Testis (tissue), 3 donors: ENCODE measurements around the gene CDK6. TPM values are rescaled to one million over a fixed set of nuclear protein-coding genes. Genes with fewer than 3 reads are reported as not detected.

Experiments
- DNase-seq: peaks from one replicate; pipeline ENCODE4 v3.0.0-alpha.2; 2019
- H3K27ac ChIP-seq, 2 donors: fragments of 200-600 bp; sonication (generic); one replicate each; pipeline ENCODE4 v1.5.1; 2019
- H3K27me3 ChIP-seq: fragments of 200-600 bp; sonication (generic); one replicate; pipeline ENCODE4 v1.5.1; 2019
- H3K36me3 ChIP-seq: fragments of 200-600 bp; sonication (generic); one replicate; pipeline ENCODE4 v1.5.1; 2017; ENCODE audit warnings: low read depth; ENCODE audit errors: missing control alignments
- H3K4me1 ChIP-seq: fragments of 200-600 bp; sonication (generic); one replicate; pipeline ENCODE4 v1.5.1; 2019
- H3K4me3 ChIP-seq, 2 donors: fragments of 200-600 bp; sonication (generic); one replicate each; pipeline ENCODE4 v1.5.1; 2017 to 2019
- H3K9me3 ChIP-seq: fragments of 200-600 bp; sonication (generic); one replicate; pipeline ENCODE4 v1.5.1; 2017
- CTCF ChIP-seq, 3 experiments: fragments of 450-650 bp in 2 of 3; fragments of 200-600 bp in 1 of 3; sonication (generic) in 1 of 3; IDR thresholded peaks; one replicate each; pipeline ENCODE4 v1.5.1; 2016 to 2019; ENCODE audit warnings: antibody characterized with exemption in 3 of 3, mild to moderate bottlenecking in 2 of 3, moderate library complexity in 1 of 3
- POLR2A ChIP-seq: fragments of 450-650 bp; IDR thresholded peaks from one replicate; pipeline ENCODE4 v1.6.1; 2017; ENCODE audit warnings: antibody characterized with exemption, mild to moderate bottlenecking, moderate library complexity
- WGBS, 2 donors: methylation state at CpG; one replicate each; pipeline ENCODE4 v1.1.5; 2018; 5-methylcytosine and 5-hydroxymethylcytosine counted together
- intact Hi-C: fragments of 100-400 bp; cut with DNase I; formaldehyde crosslinking; loops from one replicate; pipeline ENCODE4 v1.15.1; 2023; ENCODE audit warnings: low total_unique reads
- polyA plus RNA-seq: library from polyadenylated mRNA; stranded (reverse); fragments of 350-450 nt; fragmentation: Illumina TruSeq; extraction: RNeasy Lipid Tissue Mini Kit (QIAGEN cat#74804); gene quantifications from one replicate; pipeline ENCODE4 v1.2.3, GENCODE V29; 2014; ENCODE audit warnings: low read depth, low replicate concordance; ENCODE audit not compliant: insufficient read depth
- total RNA-seq, 2 donors: library from RNA; depleted of rRNA; stranded (reverse); fragments of >200 nt; gene quantifications; one replicate each; pipeline ENCODE4 v1.2.3, GENCODE V29; 2016

CDK6 gene
- total and polyA plus RNA-seq, 3 donors from 2014 or later, result 21.1 to 31.6 (median 22.8) TPM

- no peak for DNase-seq
- 94 to 95% methylated on average over 2 of the region's 2 CpGs for WGBS, 2 donors
- Histone ChIP-seq H3K4me1 (no peaks in the 10 kb centered on the region), H3K27me3 (no peaks in the 10 kb centered on the region), H3K27ac (no peak overlapping the region), H3K4me3 (no peak overlapping the region), H3K36me3 (no peaks in the 10 kb centered on the region), H3K9me3 (no peaks in the 10 kb centered on the region)
- intact Hi-C loops, result no loop called here
- TF ChIP-seq POLR2A (no peak), CTCF (IDR thresholded peaks at IDR 0.05) (no peak)
These were observed 233.9 kb downstream of the CDK6 start for GRCh38 chr7:92602352-92603088.

- no peak for DNase-seq
- H3K9me3 ChIP-seq, result no peaks in the 10 kb centered on the region
- intact Hi-C loops, result no loop called here
- TF ChIP-seq CTCF (IDR thresholded peaks at IDR 0.05) (no peak), POLR2A (no peak)
- no peaks in the 10 kb centered on the region for H3K36me3 ChIP-seq
- no peaks in the 10 kb centered on the region for H3K27me3 ChIP-seq
- no peaks in the 10 kb centered on the region for H3K4me1 ChIP-seq
- 59 to 74% methylated on average over 1 of the region's 1 CpG for whole genome bisulfite sequencing, 2 donors
- no peak overlapping the region for H3K27ac ChIP-seq
- no peak overlapping the region for H3K4me3 ChIP-seq
These were observed 237.9 kb downstream of the CDK6 start for GRCh38 chr7:92598310-92598981.

- no peak for TF ChIP-seq POLR2A
- no peak for TF ChIP-seq CTCF (IDR thresholded peaks at IDR 0.05)
- no peak overlapping the region for H3K27ac ChIP-seq
- intact Hi-C loops, result no loop called here
These were observed 241.1 kb downstream of the CDK6 start for GRCh38 chr7:92595281-92595680.

GRCh38 chr7:92594746-92595145, 241.6 kb downstream of the CDK6 start:
- Histone ChIP-seq H3K9me3 (no peaks in the 10 kb centered on the region), H3K4me3 (no peak overlapping the region), H3K4me1 (no peaks in the 10 kb centered on the region), H3K36me3 (no peaks in the 10 kb centered on the region), H3K27me3 (no peaks in the 10 kb centered on the region), H3K27ac (no peak overlapping the region)
- intact Hi-C loops, result no loop called here
- WGBS, 2 donors, result 95 to 97% methylated on average over 3 of the region's 3 CpGs
- no peak for TF ChIP-seq CTCF (IDR thresholded peaks at IDR 0.05)
- TF ChIP-seq POLR2A, result no peak
- DNase-seq, result no peak

More at GRCh38 chr7:92595281-92595680, 241.1 kb downstream of the CDK6 start:
- H3K4me3 ChIP-seq, result no peak overlapping the region
- WGBS, 2 donors, result 82% methylated on average over 4 of the region's 4 CpGs
- H3K9me3 ChIP-seq, result no peaks in the 10 kb centered on the region
- no peaks in the 10 kb centered on the region for H3K4me1 ChIP-seq
- no peaks in the 10 kb centered on the region for H3K36me3 ChIP-seq
- no peaks in the 10 kb centered on the region for H3K27me3 ChIP-seq
- no peak for DNase-seq
